NB4 (cell line): ENCODE data around the gene EPC1.

Experiments
- DNase-seq: peaks from one replicate; pipeline ENCODE4 v3.0.0; 2010; ENCODE audit warnings: low read depth
- H3K4me3 ChIP-seq: one replicate; pipeline ENCODE4 v1.5.1; 2011; ENCODE audit warnings: mild to moderate bottlenecking, low read depth, low read length, moderate library complexity
- MYC ChIP-seq: IDR thresholded peaks from 2 replicates; pipeline ENCODE4 v1.6.1; 2011; ENCODE audit warnings: low read depth, low read length
- POLR2A ChIP-seq: IDR thresholded peaks from 2 replicates; pipeline ENCODE4 v1.6.1; 2011; ENCODE audit warnings: mild to moderate bottlenecking; ENCODE audit not compliant: insufficient read length; ENCODE audit errors: extremely low read depth
- TF ChIP-seq, protein P1 (sequence below): IDR thresholded peaks from one replicate; pipeline ENCODE4 v1.5.1; 2012; ENCODE audit warnings: low read depth, low read length
- TF ChIP-seq, protein P2 (sequence below): IDR thresholded peaks from 2 replicates; pipeline ENCODE4 v1.6.1; 2011; ENCODE audit warnings: low read depth, low read length

The EPC1 gene

DNA sequence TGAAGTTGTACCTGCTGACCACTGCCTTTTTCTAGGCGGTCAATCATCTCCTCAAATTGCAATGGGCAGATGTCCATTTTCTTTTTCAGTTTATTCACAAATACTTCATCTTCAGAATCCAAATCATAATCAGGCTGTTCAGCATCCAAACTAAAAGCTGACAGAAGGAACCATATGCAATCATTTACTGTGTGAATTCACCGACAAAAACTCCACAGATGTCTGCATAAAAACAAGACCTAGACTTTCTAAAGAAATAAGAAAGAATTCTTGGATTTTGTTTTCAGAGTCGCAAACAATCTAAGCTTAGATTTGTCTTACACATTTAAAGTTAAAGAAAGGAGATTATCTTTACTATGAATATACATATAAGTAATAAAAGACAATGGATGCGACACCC lies 53.4 kb downstream of the EPC1 start:
- no peak overlapping the region for H3K4me3 ChIP-seq
- no peak for DNase-seq
- TF ChIP-seq, protein P1, sequence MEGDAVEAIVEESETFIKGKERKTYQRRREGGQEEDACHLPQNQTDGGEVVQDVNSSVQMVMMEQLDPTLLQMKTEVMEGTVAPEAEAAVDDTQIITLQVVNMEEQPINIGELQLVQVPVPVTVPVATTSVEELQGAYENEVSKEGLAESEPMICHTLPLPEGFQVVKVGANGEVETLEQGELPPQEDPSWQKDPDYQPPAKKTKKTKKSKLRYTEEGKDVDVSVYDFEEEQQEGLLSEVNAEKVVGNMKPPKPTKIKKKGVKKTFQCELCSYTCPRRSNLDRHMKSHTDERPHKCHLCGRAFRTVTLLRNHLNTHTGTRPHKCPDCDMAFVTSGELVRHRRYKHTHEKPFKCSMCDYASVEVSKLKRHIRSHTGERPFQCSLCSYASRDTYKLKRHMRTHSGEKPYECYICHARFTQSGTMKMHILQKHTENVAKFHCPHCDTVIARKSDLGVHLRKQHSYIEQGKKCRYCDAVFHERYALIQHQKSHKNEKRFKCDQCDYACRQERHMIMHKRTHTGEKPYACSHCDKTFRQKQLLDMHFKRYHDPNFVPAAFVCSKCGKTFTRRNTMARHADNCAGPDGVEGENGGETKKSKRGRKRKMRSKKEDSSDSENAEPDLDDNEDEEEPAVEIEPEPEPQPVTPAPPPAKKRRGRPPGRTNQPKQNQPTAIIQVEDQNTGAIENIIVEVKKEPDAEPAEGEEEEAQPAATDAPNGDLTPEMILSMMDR = no peak
- TF ChIP-seq POLR2A = no peak
- no peak for TF ChIP-seq MYC
- TF ChIP-seq, protein P2, sequence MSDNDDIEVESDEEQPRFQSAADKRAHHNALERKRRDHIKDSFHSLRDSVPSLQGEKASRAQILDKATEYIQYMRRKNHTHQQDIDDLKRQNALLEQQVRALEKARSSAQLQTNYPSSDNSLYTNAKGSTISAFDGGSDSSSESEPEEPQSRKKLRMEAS = no peak

DNA sequence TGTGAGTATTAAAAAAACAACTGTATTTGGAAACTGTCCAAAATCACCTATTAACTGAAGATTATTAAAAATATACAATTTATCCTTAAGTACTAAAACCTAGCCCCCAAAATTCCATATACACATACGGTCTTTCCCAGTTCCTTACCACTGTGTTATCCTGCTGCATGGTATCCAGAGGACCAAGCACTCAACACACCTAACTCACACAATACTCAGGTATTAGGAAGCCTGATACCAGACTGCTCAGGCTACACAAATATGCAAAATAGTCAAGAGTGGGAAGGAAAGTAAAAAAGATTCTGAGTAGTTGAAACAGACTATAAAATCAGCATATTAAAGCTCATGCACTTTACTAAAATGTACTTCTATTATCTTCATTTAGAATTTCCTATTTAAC lies 67.2 kb downstream of the EPC1 start:
- no peak overlapping the region for H3K4me3 ChIP-seq
- TF ChIP-seq, protein P1 = no peak
- TF ChIP-seq, protein P2 = no peak
- no peak for TF ChIP-seq POLR2A
- TF ChIP-seq MYC = no peak
- DNase-seq = no peak

DNA sequence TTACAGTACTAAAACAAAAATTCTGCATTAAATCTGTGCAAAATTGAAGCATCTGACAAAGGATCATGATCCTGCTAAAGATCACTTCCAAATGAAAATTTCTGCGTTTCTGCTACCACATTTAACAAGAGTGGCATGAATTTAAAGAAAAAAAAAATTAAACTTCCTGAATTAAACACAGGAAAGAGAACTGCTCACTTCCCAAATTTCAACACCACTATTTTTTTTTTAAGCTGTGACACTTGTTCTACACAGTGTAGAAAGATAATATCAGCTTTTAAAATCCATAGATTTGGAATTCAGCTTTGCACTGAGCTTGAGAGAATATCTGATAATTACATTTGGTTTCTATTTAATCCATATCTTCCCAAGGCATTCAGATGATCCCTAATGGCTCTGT lies 73.6 kb downstream of the EPC1 start:
- no peak overlapping the region for H3K4me3 ChIP-seq
- DNase-seq = no peak
- TF ChIP-seq, protein P2 = no peak
- TF ChIP-seq, protein P1 = no peak
- no peak for TF ChIP-seq POLR2A
- TF ChIP-seq MYC = no peak

DNA sequence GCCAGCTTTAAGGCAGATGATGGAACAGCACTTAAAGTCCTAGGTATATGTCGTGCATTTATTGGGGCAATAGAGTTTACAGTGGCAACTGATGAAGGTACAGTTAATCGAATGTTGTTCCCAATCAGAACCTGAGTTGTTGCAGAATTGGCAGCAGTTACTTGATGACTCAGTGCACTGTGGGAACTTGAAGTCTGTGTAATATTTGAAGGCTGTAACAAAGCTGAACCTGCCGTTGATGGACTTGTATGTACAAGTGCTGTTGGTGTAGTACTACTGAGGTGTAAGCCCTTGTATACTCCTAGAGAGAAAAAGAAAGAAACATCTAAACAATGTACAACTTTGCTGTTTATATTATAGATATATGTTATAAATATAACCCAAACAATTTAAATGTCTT lies 75.3 kb downstream of the EPC1 start:
- no peak for DNase-seq
- no peak overlapping the region for H3K4me3 ChIP-seq
- TF ChIP-seq, protein P2 = no peak
- TF ChIP-seq POLR2A (no peak), MYC (no peak)

DNA sequence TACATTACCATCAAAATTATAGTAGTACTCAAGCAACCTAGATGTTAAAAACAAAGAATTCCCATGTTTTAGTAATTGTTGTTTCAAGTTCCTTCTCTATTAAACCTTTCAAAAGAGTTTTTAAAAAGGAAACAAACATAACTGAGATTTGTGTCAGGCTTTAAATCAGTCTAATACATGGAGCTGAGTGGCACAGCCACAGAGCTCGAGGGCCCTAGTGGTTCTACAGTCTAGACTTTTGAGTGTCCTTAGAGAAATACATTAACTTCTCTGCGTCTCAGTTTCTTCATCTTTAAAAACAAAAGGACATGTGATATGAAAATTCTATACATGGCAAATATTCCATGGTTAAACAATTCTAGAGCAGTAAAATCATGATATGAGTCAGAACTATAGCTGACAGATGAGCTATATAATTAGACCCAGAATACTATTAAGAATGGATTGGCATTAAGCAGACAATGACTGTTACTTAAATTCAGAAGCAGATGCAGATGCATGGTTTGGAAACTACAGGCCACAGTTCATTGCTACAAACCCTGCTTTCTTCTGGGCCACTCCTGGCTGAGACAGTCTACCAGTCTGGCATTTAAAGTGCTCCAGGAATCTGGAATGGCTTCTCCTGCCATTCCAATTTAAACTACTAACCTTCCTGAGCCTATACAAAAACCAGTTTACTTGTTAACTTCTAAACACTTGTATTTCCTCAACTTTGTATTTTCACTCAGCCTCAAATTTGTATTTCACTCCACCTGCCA lies 77.4 kb downstream of the EPC1 start:
- H3K4me3 ChIP-seq = no peak overlapping the region
- no peak for DNase-seq
- TF ChIP-seq, protein P2 = no peak
- TF ChIP-seq, protein P1 = no peak
- TF ChIP-seq MYC (no peak), POLR2A (no peak)

DNA sequence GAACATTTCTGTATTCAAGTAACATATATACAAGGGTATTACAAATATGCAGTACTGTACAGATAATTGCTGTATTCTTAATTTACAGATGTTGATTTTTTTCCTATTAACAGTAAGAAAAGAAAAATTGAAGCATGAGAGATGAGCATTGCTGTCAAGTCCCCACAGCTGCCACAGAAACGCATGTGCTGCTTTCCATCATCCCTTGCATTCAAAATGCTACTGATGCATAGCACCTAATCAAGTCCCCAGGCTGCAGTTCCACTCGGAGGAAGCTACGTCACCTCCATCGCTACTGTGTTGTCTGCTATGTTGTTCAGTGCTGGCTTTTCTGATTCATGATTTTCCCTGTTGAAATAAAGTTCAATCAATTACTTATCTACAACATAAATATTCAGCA lies 78.2 kb downstream of the EPC1 start:
- no peak overlapping the region for H3K4me3 ChIP-seq
- DNase-seq = no peak
- TF ChIP-seq, protein P2 = no peak
- TF ChIP-seq MYC (no peak), POLR2A (no peak)
